Loucy (cell line): ENCODE data around the gene PLXNA2.

Experiments used
- EZH2phosphoT487 ChIP-seq: fragments of 200-600 bp; IDR thresholded peaks from 2 replicates; pipeline ENCODE4 v1.6.1; 2018; ENCODE audit warnings: antibody characterized with exemption, mild to moderate bottlenecking, moderate library complexity, borderline replicate concordance
- TF ChIP-seq, protein P1 (sequence below): fragments of 200-600 bp; sonication (generic); conservative IDR thresholded peaks from 2 replicates; pipeline ENCODE4 v1.5.1; 2014; ENCODE audit warnings: mild to moderate bottlenecking, antibody characterized with exemption, low read length

DNA sequence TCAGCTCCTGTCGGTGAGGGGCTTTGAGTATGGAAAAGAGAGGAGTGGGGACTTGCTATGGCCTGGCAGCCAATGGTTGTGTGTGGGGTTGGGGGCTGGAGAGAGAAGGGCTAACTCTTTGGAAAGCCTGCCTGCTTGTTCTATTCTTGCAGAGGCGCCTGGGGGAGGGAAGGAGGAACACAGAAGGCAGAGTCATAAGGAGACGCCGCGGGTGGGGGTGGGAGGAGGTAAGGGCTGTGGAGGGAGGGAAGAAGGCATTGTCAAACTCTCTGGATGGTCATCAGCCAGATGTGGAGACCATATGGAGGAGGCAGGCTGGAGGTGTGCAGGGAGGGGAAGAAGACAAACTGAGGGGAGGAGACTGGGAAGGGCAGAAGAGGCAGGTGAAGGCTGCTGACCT is 70.0 kb downstream of the PLXNA2 start:
- TF ChIP-seq, protein P1, sequence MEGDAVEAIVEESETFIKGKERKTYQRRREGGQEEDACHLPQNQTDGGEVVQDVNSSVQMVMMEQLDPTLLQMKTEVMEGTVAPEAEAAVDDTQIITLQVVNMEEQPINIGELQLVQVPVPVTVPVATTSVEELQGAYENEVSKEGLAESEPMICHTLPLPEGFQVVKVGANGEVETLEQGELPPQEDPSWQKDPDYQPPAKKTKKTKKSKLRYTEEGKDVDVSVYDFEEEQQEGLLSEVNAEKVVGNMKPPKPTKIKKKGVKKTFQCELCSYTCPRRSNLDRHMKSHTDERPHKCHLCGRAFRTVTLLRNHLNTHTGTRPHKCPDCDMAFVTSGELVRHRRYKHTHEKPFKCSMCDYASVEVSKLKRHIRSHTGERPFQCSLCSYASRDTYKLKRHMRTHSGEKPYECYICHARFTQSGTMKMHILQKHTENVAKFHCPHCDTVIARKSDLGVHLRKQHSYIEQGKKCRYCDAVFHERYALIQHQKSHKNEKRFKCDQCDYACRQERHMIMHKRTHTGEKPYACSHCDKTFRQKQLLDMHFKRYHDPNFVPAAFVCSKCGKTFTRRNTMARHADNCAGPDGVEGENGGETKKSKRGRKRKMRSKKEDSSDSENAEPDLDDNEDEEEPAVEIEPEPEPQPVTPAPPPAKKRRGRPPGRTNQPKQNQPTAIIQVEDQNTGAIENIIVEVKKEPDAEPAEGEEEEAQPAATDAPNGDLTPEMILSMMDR: no peak
- TF ChIP-seq EZH2phosphoT487: no peak
